GM19099 (cell line): ENCODE measurements around the gene ARID1B.

Source experiments
- POLR2A ChIP-seq: IDR thresholded peaks from 3 replicates; pipeline ENCODE4 v1.6.1; 2011; ENCODE audit warnings: low read depth; ENCODE audit not compliant: insufficient read length; ENCODE audit errors: extremely low read depth

ARID1B gene

GRCh38 chr6:157209865-157210530, 432.8 kb downstream of the ARID1B start:
- no peak for TF ChIP-seq POLR2A

GRCh38 chr6:157210954-157211353, 433.8 kb downstream of the ARID1B start:
- no peak for TF ChIP-seq POLR2A

- no peak for TF ChIP-seq POLR2A
Observed at GRCh38 chr6:157211603-157212455, 434.7 kb downstream of the ARID1B start.

- no peak for TF ChIP-seq POLR2A
Observed at GRCh38 chr6:157213426-157213825, 436.2 kb downstream of the ARID1B start.

GRCh38 chr6:157213907-157214565, 436.9 kb downstream of the ARID1B start:
- no peak for TF ChIP-seq POLR2A

- TF ChIP-seq POLR2A, result no peak
Observed at GRCh38 chr6:157215717-157216116, 438.5 kb downstream of the ARID1B start.

- no peak for TF ChIP-seq POLR2A
Observed at GRCh38 chr6:157216570-157216969, 439.4 kb downstream of the ARID1B start.

GRCh38 chr6:157217198-157217893, 440.2 kb downstream of the ARID1B start:
- TF ChIP-seq POLR2A, result no peak

- no peak for TF ChIP-seq POLR2A
Observed at GRCh38 chr6:157217894-157218370, 440.8 kb downstream of the ARID1B start.

- TF ChIP-seq POLR2A, result no peak
Observed at GRCh38 chr6:157218371-157219198, 441.4 kb downstream of the ARID1B start.

- no peak for TF ChIP-seq POLR2A
Observed at GRCh38 chr6:157219201-157220200, 442.3 kb downstream of the ARID1B start.

- TF ChIP-seq POLR2A, result no peak
Observed at GRCh38 chr6:157220485-157220884, 443.3 kb downstream of the ARID1B start.
